Suprapubic skin (tissue), 4 donors: ENCODE measurements around the gene ZDHHC14. TPM values are rescaled to one million over a fixed set of nuclear protein-coding genes. Genes with fewer than 3 reads are reported as not detected.

Experiments used
- DNase-seq, 2 donors: peaks; one replicate each; pipeline ENCODE4 v3.0.0-alpha.2; 2019; ENCODE audit warnings: low spot score in 2 of 2
- H3K27ac ChIP-seq: fragments of 200-600 bp; sonication (generic); one replicate; pipeline ENCODE4 v1.5.1; 2019
- H3K27me3 ChIP-seq: fragments of 200-600 bp; sonication (generic); one replicate; pipeline ENCODE4 v1.5.1; 2019
- H3K36me3 ChIP-seq: fragments of 200-600 bp; sonication (generic); one replicate; pipeline ENCODE4 v1.5.1; 2019
- H3K4me1 ChIP-seq: fragments of 200-600 bp; sonication (generic); one replicate; pipeline ENCODE4 v1.5.1; 2019
- H3K4me3 ChIP-seq: fragments of 200-600 bp; sonication (generic); one replicate; pipeline ENCODE4 v1.5.1; 2019; ENCODE audit warnings: mild to moderate bottlenecking
- H3K9me3 ChIP-seq: fragments of 200-600 bp; sonication (generic); one replicate; pipeline ENCODE4 v1.5.1; 2019
- EP300 ChIP-seq: sonication (generic); formaldehyde crosslinking; IDR thresholded peaks from one replicate; pipeline ENCODE4 v1.6.1; 2017; ENCODE audit warnings: antibody characterized with exemption
- POLR2A ChIP-seq, 2 donors: fragments of 450-650 bp; IDR thresholded peaks; one replicate each; pipeline ENCODE4 v1.6.1; 2017; ENCODE audit warnings: antibody characterized with exemption in 2 of 2, mild to moderate bottlenecking in 2 of 2, moderate library complexity in 2 of 2
- POLR2AphosphoS5 ChIP-seq, 3 donors: sonication (generic); formaldehyde crosslinking; IDR thresholded peaks; one replicate each; pipeline ENCODE4 v1.6.1; 2017; ENCODE audit warnings: antibody characterized with exemption in 3 of 3
- WGBS: methylation state at CpG from one replicate; pipeline ENCODE4 v1.1.5; 2018; 5-methylcytosine and 5-hydroxymethylcytosine counted together
- total RNA-seq, 4 donors: library from RNA; depleted of rRNA; stranded (reverse); fragments of >200 nt; gene quantifications; one replicate each; pipeline ENCODE4 v1.1.0, GENCODE V29; 2016
- TF ChIP-seq, protein P1 (sequence below), 2 donors: fragments of 200-600 bp in 1 of 2; fragments of 450-650 bp in 1 of 2; sonication (generic) in 1 of 2; IDR thresholded peaks; one replicate each; pipeline ENCODE4 v1.5.1; 2016 to 2019; ENCODE audit warnings: antibody characterized with exemption in 2 of 2, mild to moderate bottlenecking in 1 of 2, moderate library complexity in 1 of 2

ZDHHC14 gene
- total RNA-seq, 4 donors from 2014 or later = 4.3 to 9.9 (median 7.7) TPM

DNA sequence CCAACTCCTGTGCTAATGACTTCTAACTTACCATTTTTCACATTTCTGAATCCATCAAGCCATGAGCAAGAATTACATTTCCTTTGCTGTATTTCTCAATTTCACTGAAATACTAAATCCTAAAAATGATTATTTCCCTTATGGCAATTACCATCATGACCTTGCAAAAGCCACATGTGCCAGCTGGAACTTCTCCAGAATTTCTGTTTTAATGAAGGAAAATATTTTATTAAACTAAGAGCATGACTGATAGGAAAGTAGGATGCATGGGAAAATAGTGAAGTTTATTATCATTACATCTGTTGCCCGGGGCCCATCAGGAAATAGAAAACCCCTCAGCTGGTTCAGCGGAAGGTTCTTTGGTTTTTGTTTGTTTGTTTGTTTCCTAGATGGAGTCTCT is 43.2 kb upstream of the ZDHHC14 start:
- Histone ChIP-seq H3K27me3 (no peaks in the 10 kb centered on the region), H3K9me3 (no peaks in the 10 kb centered on the region), H3K27ac (no peak overlapping the region), H3K4me1 (no peaks in the 10 kb centered on the region), H3K36me3 (no peaks in the 10 kb centered on the region), H3K4me3 (no peak overlapping the region)
- TF ChIP-seq EP300 (no peak), POLR2A (IDR thresholded peaks at IDR 0.05) (no peak), POLR2AphosphoS5 (IDR thresholded peaks at IDR 0.05) (no peak)
- TF ChIP-seq, protein P1, sequence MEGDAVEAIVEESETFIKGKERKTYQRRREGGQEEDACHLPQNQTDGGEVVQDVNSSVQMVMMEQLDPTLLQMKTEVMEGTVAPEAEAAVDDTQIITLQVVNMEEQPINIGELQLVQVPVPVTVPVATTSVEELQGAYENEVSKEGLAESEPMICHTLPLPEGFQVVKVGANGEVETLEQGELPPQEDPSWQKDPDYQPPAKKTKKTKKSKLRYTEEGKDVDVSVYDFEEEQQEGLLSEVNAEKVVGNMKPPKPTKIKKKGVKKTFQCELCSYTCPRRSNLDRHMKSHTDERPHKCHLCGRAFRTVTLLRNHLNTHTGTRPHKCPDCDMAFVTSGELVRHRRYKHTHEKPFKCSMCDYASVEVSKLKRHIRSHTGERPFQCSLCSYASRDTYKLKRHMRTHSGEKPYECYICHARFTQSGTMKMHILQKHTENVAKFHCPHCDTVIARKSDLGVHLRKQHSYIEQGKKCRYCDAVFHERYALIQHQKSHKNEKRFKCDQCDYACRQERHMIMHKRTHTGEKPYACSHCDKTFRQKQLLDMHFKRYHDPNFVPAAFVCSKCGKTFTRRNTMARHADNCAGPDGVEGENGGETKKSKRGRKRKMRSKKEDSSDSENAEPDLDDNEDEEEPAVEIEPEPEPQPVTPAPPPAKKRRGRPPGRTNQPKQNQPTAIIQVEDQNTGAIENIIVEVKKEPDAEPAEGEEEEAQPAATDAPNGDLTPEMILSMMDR (IDR thresholded peaks at IDR 0.05) = no peak
- DNase-seq = no peak
- WGBS = 63% methylated on average over 2 of the region's 2 CpGs

DNA sequence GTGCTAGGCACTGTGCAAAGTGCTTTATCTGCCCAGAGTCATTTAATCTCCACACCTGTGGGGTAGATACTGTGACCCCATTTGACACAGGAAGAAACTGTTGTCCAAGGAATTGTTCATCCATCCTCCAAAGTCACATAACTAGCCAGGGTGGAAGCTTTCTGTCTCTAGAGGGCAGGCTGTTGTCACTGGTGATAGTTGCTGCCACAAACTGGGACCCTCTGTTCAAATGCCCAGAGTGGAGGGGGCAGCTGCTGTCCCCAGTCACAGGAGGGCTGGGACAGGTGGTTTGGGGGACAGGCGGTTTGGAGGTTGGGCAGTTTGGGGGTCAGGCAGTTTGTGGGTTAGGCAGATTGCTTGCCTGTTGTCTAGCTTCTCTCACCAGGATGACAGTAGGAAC is 41.6 kb upstream of the ZDHHC14 start:
- Histone ChIP-seq H3K4me1 (no peaks in the 10 kb centered on the region), H3K4me3 (no peak overlapping the region), H3K9me3 (no peaks in the 10 kb centered on the region), H3K27me3 (no peaks in the 10 kb centered on the region), H3K27ac (no peak overlapping the region), H3K36me3 (no peaks in the 10 kb centered on the region)
- DNase-seq = no peak
- WGBS = 100% methylated on average over 1 of the region's 1 CpG
- no peak for TF ChIP-seq POLR2A (IDR thresholded peaks at IDR 0.05)
- no peak for TF ChIP-seq EP300
- no peak for TF ChIP-seq POLR2AphosphoS5 (IDR thresholded peaks at IDR 0.05)
- TF ChIP-seq, protein P1 (IDR thresholded peaks at IDR 0.05) = no peak

DNA sequence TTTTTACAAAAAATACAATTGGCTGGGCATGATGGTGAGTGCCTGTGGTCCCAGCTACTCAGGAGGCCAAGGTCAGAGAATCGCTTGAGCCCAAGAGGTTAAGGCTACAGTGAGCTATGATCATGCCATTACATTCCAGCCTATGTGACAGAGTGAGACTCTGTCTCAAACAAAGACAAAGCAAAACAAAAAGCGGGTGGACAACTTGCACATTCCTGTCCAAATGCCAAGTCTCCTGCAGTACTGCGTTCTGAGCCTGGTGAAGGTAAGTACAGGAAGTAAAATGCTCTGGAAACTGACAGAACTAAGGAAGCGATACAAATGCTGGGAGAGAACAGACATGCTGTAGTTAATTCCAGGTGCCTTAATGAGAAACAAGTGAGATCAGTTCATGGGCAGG is 37.3 kb upstream of the ZDHHC14 start:
- no peaks in the 10 kb centered on the region for H3K9me3 ChIP-seq
- WGBS = 58% methylated on average over 4 of the region's 4 CpGs
- H3K4me3 ChIP-seq = no peak overlapping the region
- DNase-seq = no peak
- no peak for TF ChIP-seq POLR2A (IDR thresholded peaks at IDR 0.05)
- TF ChIP-seq POLR2AphosphoS5 (IDR thresholded peaks at IDR 0.05) = no peak
- no peak for TF ChIP-seq EP300
- TF ChIP-seq, protein P1 (IDR thresholded peaks at IDR 0.05) = no peak
- H3K27me3 ChIP-seq = no peaks in the 10 kb centered on the region
- no peaks in the 10 kb centered on the region for H3K4me1 ChIP-seq
- no peak overlapping the region for H3K27ac ChIP-seq
- no peaks in the 10 kb centered on the region for H3K36me3 ChIP-seq

- H3K36me3 ChIP-seq = no peaks in the 10 kb centered on the region
- no peaks in the 10 kb centered on the region for H3K27me3 ChIP-seq
- no peaks in the 10 kb centered on the region for H3K9me3 ChIP-seq
- no peak overlapping the region for H3K27ac ChIP-seq
- DNase-seq = no peak
- TF ChIP-seq EP300 (no peak), POLR2AphosphoS5 (IDR thresholded peaks at IDR 0.05) (no peak), POLR2A (IDR thresholded peaks at IDR 0.05) (no peak)
- TF ChIP-seq, protein P1 (IDR thresholded peaks at IDR 0.05) = no peak
- H3K4me3 ChIP-seq = no peak overlapping the region
- WGBS = 45% methylated on average over 2 of the region's 2 CpGs
- no peaks in the 10 kb centered on the region for H3K4me1 ChIP-seq
Observed at GRCh38 chr6:157346373-157346772, 34.6 kb upstream of the ZDHHC14 start.

GRCh38 chr6:157358287-157358686 is 22.7 kb upstream of the ZDHHC14 start:
- no peak for DNase-seq
- TF ChIP-seq EP300 = no peak
- TF ChIP-seq, protein P1 (IDR thresholded peaks at IDR 0.05) = no peak
- no peak for TF ChIP-seq POLR2A (IDR thresholded peaks at IDR 0.05)
- no peak for TF ChIP-seq POLR2AphosphoS5 (IDR thresholded peaks at IDR 0.05)
- WGBS = 81% methylated on average over 8 of the region's 8 CpGs
- Histone ChIP-seq H3K4me3 (no peak overlapping the region), H3K36me3 (no peaks in the 10 kb centered on the region), H3K4me1 (no peaks in the 10 kb centered on the region), H3K9me3 (no peaks in the 10 kb centered on the region), H3K27me3 (no peaks in the 10 kb centered on the region), H3K27ac (no peak overlapping the region)
